GM23338 (cell line): Measurements from ENCODE around the gene SH3D19. TPM values are rescaled to one million over a fixed set of nuclear protein-coding genes. Genes with fewer than 3 reads are reported as not detected.

Source experiments
- ATAC-seq: fragments of 200-7000 bp; cut with Tn5 transposase; 3 replicates; pipeline ENCODE4 v1.9.1; 2020
- DNase-seq: peaks from one replicate; pipeline ENCODE4 v3.0.0-alpha.2; 2015; ENCODE audit warnings: low spot score
- H2AFZ ChIP-seq: fragments of 200-600 bp; sonication (generic); 2 replicates; pipeline ENCODE4 v1.8.0; 2016; ENCODE audit warnings: antibody characterized with exemption, mild to moderate bottlenecking, moderate library complexity
- H3F3A ChIP-seq: fragments of 200-600 bp; sonication (generic); replicated peaks from 2 replicates; pipeline ENCODE4 v1.8.0; 2017; ENCODE audit warnings: antibody characterized with exemption, mixed run types, low read depth
- H3K27ac ChIP-seq: fragments of 200-600 bp; sonication (generic); 2 replicates; pipeline ENCODE4 v1.6.1; 2016; ENCODE audit warnings: low read depth
- H3K27me3 ChIP-seq: fragments of 200-600 bp; sonication (generic); 2 replicates; pipeline ENCODE4 v1.8.0; 2016; ENCODE audit warnings: mild to moderate bottlenecking, mixed run types, moderate library complexity; ENCODE audit not compliant: insufficient read depth
- H3K36me3 ChIP-seq: fragments of 200-600 bp; sonication (generic); 2 replicates; pipeline ENCODE4 v1.8.0; 2016; ENCODE audit warnings: mild to moderate bottlenecking; ENCODE audit not compliant: insufficient read depth
- H3K4me1 ChIP-seq: fragments of 200-600 bp; sonication (generic); 2 replicates; pipeline ENCODE4 v1.8.0; 2016; ENCODE audit warnings: mild to moderate bottlenecking, moderate library complexity; ENCODE audit not compliant: insufficient read depth
- H3K4me2 ChIP-seq: fragments of 200-600 bp; sonication (generic); 2 replicates; pipeline ENCODE4 v1.7.1; 2017; ENCODE audit warnings: mixed run types
- H3K4me3 ChIP-seq: fragments of 200-600 bp; sonication (generic); 2 replicates; pipeline ENCODE4 v1.6.1; 2016; ENCODE audit warnings: mixed run types
- H3K79me2 ChIP-seq: fragments of 200-600 bp; sonication (generic); replicated peaks from 2 replicates; pipeline ENCODE4 v1.8.0; 2017; ENCODE audit warnings: mild to moderate bottlenecking; ENCODE audit not compliant: insufficient read depth
- H3K9me2 ChIP-seq: fragments of 200-600 bp; sonication (generic); 2 replicates; pipeline ENCODE4 v1.8.0; 2017; ENCODE audit not compliant: insufficient read depth
- H4K20me1 ChIP-seq: fragments of 200-600 bp; sonication (generic); replicated peaks from 2 replicates; pipeline ENCODE4 v1.8.0; 2017; ENCODE audit warnings: mild to moderate bottlenecking; ENCODE audit not compliant: insufficient read depth
- H3K27ac Mint-ChIP-seq: 2 replicates; pipeline ENCODE4 v1.8.0; 2020; ENCODE audit warnings: inconsistent platforms, mild to moderate bottlenecking, moderate library complexity, mixed read lengths
- H3K27me3 Mint-ChIP-seq: 3 replicates; pipeline ENCODE4 v1.8.0; 2022; ENCODE audit warnings: low read depth, mild to moderate bottlenecking, moderate library complexity, mixed read lengths, inconsistent platforms; ENCODE audit not compliant: insufficient read depth, poor library complexity
- H3K36me3 Mint-ChIP-seq: 3 replicates; pipeline ENCODE4 v1.8.0; 2021; ENCODE audit warnings: low read depth, mild to moderate bottlenecking, inconsistent platforms, moderate library complexity, mixed read lengths
- H3K4me1 Mint-ChIP-seq: 3 replicates; pipeline ENCODE4 v1.8.0; 2020; ENCODE audit warnings: mild to moderate bottlenecking, inconsistent platforms, mixed read lengths
- H3K4me3 Mint-ChIP-seq: 3 replicates; pipeline ENCODE4 v1.8.0; 2021; ENCODE audit warnings: moderate library complexity, mild to moderate bottlenecking, inconsistent platforms, mixed read lengths
- H3K9me3 Mint-ChIP-seq: 3 replicates; pipeline ENCODE4 v1.8.0; 2020; ENCODE audit warnings: moderate library complexity, mild to moderate bottlenecking, inconsistent platforms, mixed read lengths
- EZH2 ChIP-seq: fragments of 200-600 bp; sonication (generic); IDR thresholded peaks from one replicate; pipeline ENCODE4 v1.8.0; 2017; ENCODE audit warnings: antibody characterized with exemption, mild to moderate bottlenecking, low read depth; ENCODE audit not compliant: unreplicated experiment
- NANOG ChIP-seq: IDR thresholded peaks from 2 replicates; pipeline ENCODE4 v1.6.1; 2016; ENCODE audit warnings: antibody characterized with exemption, borderline replicate concordance
- ZNF331 ChIP-seq: fragments of 250-450 bp; sonication (Bioruptor Pico); IDR thresholded peaks from 2 replicates; pipeline ENCODE4 v1.5.0; 2020; ENCODE audit warnings: low read depth, mild to moderate bottlenecking, moderate library complexity
- polyA plus RNA-seq: library from polyadenylated mRNA; unstranded; fragments of >200 nt; fragmentation: Nextera tagmentation; extraction: Ambion mirVana; gene quantifications from 2 replicates; pipeline ENCODE4 v1.2.1, GENCODE V29; 2016
- total RNA-seq: library from RNA; depleted of rRNA; stranded (reverse); fragments of >200 nt; shearing (Covaris generic); gene quantifications from 2 replicates; pipeline ENCODE4 v1.2.3, GENCODE V29; 2014
- TF ChIP-seq, protein P1 (sequence below): IDR thresholded peaks from one replicate; pipeline ENCODE4 v1.6.1; 2018; ENCODE audit warnings: antibody characterized with exemption; ENCODE audit not compliant: unreplicated experiment
- TF ChIP-seq, protein P2 (sequence below), 2 experiments: fragments of 200-600 bp in 1 of 2; sonication (generic) in 1 of 2; conservative IDR thresholded peaks; 2 replicates each; pipeline versions ENCODE4 v1.5.1 to v1.6.1; 2016 to 2017; ENCODE audit warnings: antibody characterized with exemption in 2 of 2, low read depth in 2 of 2, mild to moderate bottlenecking in 2 of 2, moderate library complexity in 1 of 2
- TF ChIP-seq, protein P3 (sequence below): IDR thresholded peaks from 2 replicates; pipeline ENCODE4 v1.6.1; 2016; ENCODE audit warnings: antibody characterized with exemption

Gene SH3D19
- total and polyA plus RNA-seq, 2 experiments from 2014 or later = 25.3 to 57.4 TPM

DNA sequence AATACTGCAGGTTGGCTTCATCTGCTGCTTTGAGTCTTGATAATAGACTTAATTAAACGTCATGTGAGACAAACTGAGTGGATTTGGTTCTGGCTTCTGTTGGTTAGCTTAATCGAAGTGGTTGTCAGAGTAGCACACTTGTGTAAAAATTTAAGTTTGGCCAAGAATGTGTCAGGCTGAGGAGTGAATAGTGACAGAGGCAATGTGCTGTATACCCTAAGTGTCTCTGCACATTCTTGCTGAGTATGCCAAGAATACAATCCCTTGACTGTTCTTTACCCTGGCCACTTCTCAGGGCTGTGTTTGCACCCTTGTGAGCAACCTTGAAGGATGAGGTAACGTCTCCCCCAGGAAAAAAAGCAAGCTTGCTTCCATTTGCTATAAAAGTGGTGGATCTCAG, 211.1 kb downstream of the SH3D19 start (continued):
- TF ChIP-seq, protein P1, sequence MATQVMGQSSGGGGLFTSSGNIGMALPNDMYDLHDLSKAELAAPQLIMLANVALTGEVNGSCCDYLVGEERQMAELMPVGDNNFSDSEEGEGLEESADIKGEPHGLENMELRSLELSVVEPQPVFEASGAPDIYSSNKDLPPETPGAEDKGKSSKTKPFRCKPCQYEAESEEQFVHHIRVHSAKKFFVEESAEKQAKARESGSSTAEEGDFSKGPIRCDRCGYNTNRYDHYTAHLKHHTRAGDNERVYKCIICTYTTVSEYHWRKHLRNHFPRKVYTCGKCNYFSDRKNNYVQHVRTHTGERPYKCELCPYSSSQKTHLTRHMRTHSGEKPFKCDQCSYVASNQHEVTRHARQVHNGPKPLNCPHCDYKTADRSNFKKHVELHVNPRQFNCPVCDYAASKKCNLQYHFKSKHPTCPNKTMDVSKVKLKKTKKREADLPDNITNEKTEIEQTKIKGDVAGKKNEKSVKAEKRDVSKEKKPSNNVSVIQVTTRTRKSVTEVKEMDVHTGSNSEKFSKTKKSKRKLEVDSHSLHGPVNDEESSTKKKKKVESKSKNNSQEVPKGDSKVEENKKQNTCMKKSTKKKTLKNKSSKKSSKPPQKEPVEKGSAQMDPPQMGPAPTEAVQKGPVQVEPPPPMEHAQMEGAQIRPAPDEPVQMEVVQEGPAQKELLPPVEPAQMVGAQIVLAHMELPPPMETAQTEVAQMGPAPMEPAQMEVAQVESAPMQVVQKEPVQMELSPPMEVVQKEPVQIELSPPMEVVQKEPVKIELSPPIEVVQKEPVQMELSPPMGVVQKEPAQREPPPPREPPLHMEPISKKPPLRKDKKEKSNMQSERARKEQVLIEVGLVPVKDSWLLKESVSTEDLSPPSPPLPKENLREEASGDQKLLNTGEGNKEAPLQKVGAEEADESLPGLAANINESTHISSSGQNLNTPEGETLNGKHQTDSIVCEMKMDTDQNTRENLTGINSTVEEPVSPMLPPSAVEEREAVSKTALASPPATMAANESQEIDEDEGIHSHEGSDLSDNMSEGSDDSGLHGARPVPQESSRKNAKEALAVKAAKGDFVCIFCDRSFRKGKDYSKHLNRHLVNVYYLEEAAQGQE = no peak
- TF ChIP-seq, protein P2, sequence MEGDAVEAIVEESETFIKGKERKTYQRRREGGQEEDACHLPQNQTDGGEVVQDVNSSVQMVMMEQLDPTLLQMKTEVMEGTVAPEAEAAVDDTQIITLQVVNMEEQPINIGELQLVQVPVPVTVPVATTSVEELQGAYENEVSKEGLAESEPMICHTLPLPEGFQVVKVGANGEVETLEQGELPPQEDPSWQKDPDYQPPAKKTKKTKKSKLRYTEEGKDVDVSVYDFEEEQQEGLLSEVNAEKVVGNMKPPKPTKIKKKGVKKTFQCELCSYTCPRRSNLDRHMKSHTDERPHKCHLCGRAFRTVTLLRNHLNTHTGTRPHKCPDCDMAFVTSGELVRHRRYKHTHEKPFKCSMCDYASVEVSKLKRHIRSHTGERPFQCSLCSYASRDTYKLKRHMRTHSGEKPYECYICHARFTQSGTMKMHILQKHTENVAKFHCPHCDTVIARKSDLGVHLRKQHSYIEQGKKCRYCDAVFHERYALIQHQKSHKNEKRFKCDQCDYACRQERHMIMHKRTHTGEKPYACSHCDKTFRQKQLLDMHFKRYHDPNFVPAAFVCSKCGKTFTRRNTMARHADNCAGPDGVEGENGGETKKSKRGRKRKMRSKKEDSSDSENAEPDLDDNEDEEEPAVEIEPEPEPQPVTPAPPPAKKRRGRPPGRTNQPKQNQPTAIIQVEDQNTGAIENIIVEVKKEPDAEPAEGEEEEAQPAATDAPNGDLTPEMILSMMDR (conservative IDR thresholded peaks at IDR 0.05; ENCODE audit: low read depth in 2 of 2) = no peak

DNA sequence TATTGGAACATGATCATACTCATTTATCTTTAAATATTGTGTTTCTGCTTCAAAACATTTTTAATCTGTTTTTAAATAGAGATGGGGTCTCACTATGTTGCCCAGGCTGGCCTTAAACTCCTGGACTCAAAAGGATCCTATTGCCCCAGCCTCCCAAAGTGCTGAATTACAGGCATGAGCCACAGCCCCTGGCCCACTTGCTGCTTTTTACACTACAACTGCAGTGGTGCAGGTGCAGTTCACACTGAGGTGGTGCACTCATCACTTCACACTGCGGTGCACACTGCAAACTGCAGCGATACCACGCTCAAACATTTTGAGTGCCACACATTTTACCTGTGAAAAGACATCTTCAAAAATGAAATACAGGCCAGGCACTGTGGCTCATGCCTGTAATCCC, 215.2 kb downstream of the SH3D19 start:
- Histone ChIP-seq H3K9me2 (peaks cover 4% of the 10 kb centered on the region; the same call in 1 of the 2 replicates), H3K79me2 (no peaks in the 10 kb centered on the region), H3K27ac (no peak overlapping the region), H3K4me2 (no peak overlapping the region), H2AFZ (no peak overlapping the region), H3K4me3 (no peak overlapping the region), H3K36me3 (peaks cover 17% of the 10 kb centered on the region), H3K27me3 (no peaks in the 10 kb centered on the region), H3K4me1 (no peaks in the 10 kb centered on the region), H4K20me1 (peaks cover 9% of the 10 kb centered on the region; the same call in 1 of the 2 replicates), H3F3A (peaks cover 40% of the 10 kb centered on the region)
- H3K9me3 Mint-ChIP-seq = peaks cover 3% of the 10 kb centered on the region; the same call in 1 of the 3 replicates
- H3K27ac Mint-ChIP-seq = no peak overlapping the region
- H3K4me3 Mint-ChIP-seq = no peak overlapping the region
- H3K4me1 Mint-ChIP-seq = no peaks in the 10 kb centered on the region; the same call in 2 of the 3 replicates
- TF ChIP-seq NANOG (no peak), ZNF331 (CRISPR knock-in tag) (no peak), EZH2 (no peak)
- TF ChIP-seq, protein P3, sequence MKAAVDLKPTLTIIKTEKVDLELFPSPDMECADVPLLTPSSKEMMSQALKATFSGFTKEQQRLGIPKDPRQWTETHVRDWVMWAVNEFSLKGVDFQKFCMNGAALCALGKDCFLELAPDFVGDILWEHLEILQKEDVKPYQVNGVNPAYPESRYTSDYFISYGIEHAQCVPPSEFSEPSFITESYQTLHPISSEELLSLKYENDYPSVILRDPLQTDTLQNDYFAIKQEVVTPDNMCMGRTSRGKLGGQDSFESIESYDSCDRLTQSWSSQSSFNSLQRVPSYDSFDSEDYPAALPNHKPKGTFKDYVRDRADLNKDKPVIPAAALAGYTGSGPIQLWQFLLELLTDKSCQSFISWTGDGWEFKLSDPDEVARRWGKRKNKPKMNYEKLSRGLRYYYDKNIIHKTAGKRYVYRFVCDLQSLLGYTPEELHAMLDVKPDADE = no peak
- TF ChIP-seq, protein P2 (conservative IDR thresholded peaks at IDR 0.05; ENCODE audit: low read depth in 2 of 2) = no peak
- H3K27me3 Mint-ChIP-seq = peaks cover 12% of the 10 kb centered on the region
- H3K36me3 Mint-ChIP-seq = peaks cover 54% of the 10 kb centered on the region
- ATAC-seq (no peak), DNase-seq (no peak)
